GM12878 (cell line): ENCODE measurements around the gene S100A9. TPM values are rescaled to one million over a fixed set of nuclear protein-coding genes. Genes with fewer than 3 reads are reported as not detected.

ENCODE experiments used
- ATAC-seq: fragments of 200-7000 bp; cut with Tn5 transposase; 3 replicates; pipeline ENCODE4 v1.9.1; 2020; ENCODE audit warnings: mild to moderate bottlenecking, moderate library complexity
- BruUV-seq: library from RNA; stranded (reverse); fragments of 400-500 nt; replicated peaks from 2 replicates; lab custom pipeline; 2021; lab: Mats Ljungman, UMichigan
- CTCF ChIA-PET: fragments of 300-600 bp; sonication (Branson Sonifier 250); formaldehyde crosslinking; extraction: SDS; loops from one replicate; lab custom pipeline; 2021; ENCODE audit warnings: inconsistent platforms; lab: Yijun Ruan, JAX
- POLR2A ChIA-PET: fragments of 350-600 bp; formaldehyde crosslinking; extraction: SDS; loops from one replicate; lab custom pipeline; 2021; ENCODE audit warnings: inconsistent platforms; lab: Charles Lee
- RAD21 ChIA-PET: fragments of 300-600 bp; sonication (Branson Sonifier 250); formaldehyde crosslinking; loops from one replicate; lab custom pipeline; 2023; ENCODE audit warnings: antibody characterized with exemption; ENCODE audit not compliant: unreplicated experiment; lab: Charles Lee
- SMC1A ChIA-PET: fragments of 300-600 bp; sonication (Branson Sonifier 250); formaldehyde crosslinking; loops from one replicate; lab custom pipeline; 2023; ENCODE audit not compliant: unreplicated experiment, uncharacterized antibody; lab: Charles Lee
- DNase-seq: peaks from one replicate; pipeline ENCODE4 v3.0.0-alpha.2; 2011; ENCODE audit warnings: low read depth, low spot score
- FAIRE-seq: peaks from 3 replicates; lab custom pipeline; 2011; peaks lifted over from hg19 to GRCh38; lab: Jason Lieb, UNC
- H2AFZ ChIP-seq: 2 replicates; pipeline ENCODE4 v1.6.0; 2011; ENCODE audit warnings: low read depth, low read length, control low read depth; ENCODE audit not compliant: control insufficient read depth
- H3K27ac ChIP-seq: 2 replicates; pipeline ENCODE4 v1.5.1; 2011; ENCODE audit warnings: control low read depth; ENCODE audit not compliant: control insufficient read depth, insufficient read depth
- H3K27me3 ChIP-seq, 2 experiments: replicated peaks in 1 of 2; 2 replicates each; pipeline versions ENCODE4 v1.6.0 to v1.6.1; 2011; ENCODE audit warnings: low read length in 1 of 2; ENCODE audit not compliant: control insufficient read depth in 2 of 2, insufficient read depth in 2 of 2
- H3K36me3 ChIP-seq, 2 experiments: 2 replicates each; pipeline ENCODE4 v1.5.1; 2011; ENCODE audit warnings: low read length in 1 of 2; ENCODE audit not compliant: control insufficient read depth in 2 of 2, insufficient read depth in 2 of 2
- H3K4me1 ChIP-seq: 2 replicates; pipeline ENCODE4 v1.6.1; 2011; ENCODE audit warnings: mild to moderate bottlenecking, low read length, moderate library complexity, mixed read lengths; ENCODE audit not compliant: control insufficient read depth, insufficient read depth
- H3K4me2 ChIP-seq: 2 replicates; pipeline ENCODE4 v1.6.0; 2011; ENCODE audit warnings: control low read depth; ENCODE audit not compliant: control insufficient read depth, insufficient read depth
- H3K4me3 ChIP-seq: fragments of 200-600 bp; sonication (generic); 2 replicates; pipeline ENCODE4 v1.5.1; 2016
- H3K79me2 ChIP-seq: 2 replicates; pipeline ENCODE4 v1.6.0; 2011; ENCODE audit warnings: low read length; ENCODE audit not compliant: control insufficient read depth, insufficient read depth
- H3K9ac ChIP-seq: 2 replicates; pipeline ENCODE4 v1.8.0; 2011; ENCODE audit warnings: low read length, control low read depth, mixed read lengths; ENCODE audit not compliant: control insufficient read depth, insufficient read depth
- H3K9me3 ChIP-seq: replicated peaks from 3 replicates; pipeline ENCODE4 v1.5.1; 2011; ENCODE audit warnings: mild to moderate bottlenecking, low read length; ENCODE audit not compliant: control insufficient read depth, insufficient read depth
- H4K20me1 ChIP-seq: 2 replicates; pipeline ENCODE4 v1.6.0; 2011; ENCODE audit not compliant: control insufficient read depth, insufficient read depth
- CBX3 ChIP-seq: fragments of 200-600 bp; sonication (generic); IDR thresholded peaks from 2 replicates; pipeline ENCODE4 v1.6.1; 2016; ENCODE audit warnings: low read depth, borderline replicate concordance
- CTCF ChIP-seq, 3 experiments: IDR thresholded peaks in 2 of 3; conservative IDR thresholded peaks in 1 of 3; 2 replicates each; pipeline ENCODE4 v1.5.1; 2011; ENCODE audit warnings: low read depth in 3 of 3, low read length in 3 of 3, mild to moderate bottlenecking in 3 of 3, control low read depth in 2 of 3, moderate library complexity in 2 of 3, inconsistent platforms in 1 of 3, mixed read lengths in 1 of 3; ENCODE audit not compliant: control insufficient read depth in 2 of 3, insufficient read depth in 1 of 3; ENCODE audit errors: extremely low read depth in 1 of 3
- IRF3 ChIP-seq: fragments of 450-650 bp; IDR thresholded peaks from 2 replicates; pipeline ENCODE4 v1.6.1; 2014; ENCODE audit warnings: mild to moderate bottlenecking
- PBX3 ChIP-seq: IDR thresholded peaks from 2 replicates; pipeline ENCODE4 v1.6.1; 2011; ENCODE audit warnings: mild to moderate bottlenecking, low read depth, low read length, moderate library complexity; ENCODE audit not compliant: insufficient replicate concordance
- PKNOX1 ChIP-seq: fragments of 450-650 bp; IDR thresholded peaks from 2 replicates; pipeline ENCODE4 v1.6.1; 2016; ENCODE audit warnings: mild to moderate bottlenecking
- RAD21 ChIP-seq: IDR thresholded peaks from 2 replicates; pipeline ENCODE4 v1.6.1; 2011; ENCODE audit warnings: mild to moderate bottlenecking, low read depth, low read length, moderate library complexity; ENCODE audit not compliant: insufficient read depth
- SKIL ChIP-seq: fragments of 450-650 bp; IDR thresholded peaks from 2 replicates; pipeline ENCODE4 v1.6.1; 2017; ENCODE audit warnings: mild to moderate bottlenecking, low read depth, inconsistent platforms; ENCODE audit not compliant: poor library complexity, severe bottlenecking
- SMC3 ChIP-seq: IDR thresholded peaks from 2 replicates; pipeline ENCODE4 v1.6.1; 2011; ENCODE audit warnings: low read length, improper control_type of control experiment, borderline replicate concordance
- SPI1 ChIP-seq: IDR thresholded peaks from 2 replicates; pipeline ENCODE4 v1.6.1; 2011; ENCODE audit warnings: low read depth, mild to moderate bottlenecking, low read length, moderate library complexity, borderline replicate concordance; ENCODE audit not compliant: insufficient read depth
- YY1 ChIP-seq: IDR thresholded peaks from 2 replicates; pipeline ENCODE4 v1.6.1; 2011; ENCODE audit warnings: low read depth, mild to moderate bottlenecking, low read length
- WGBS: methylation state at CpG from one replicate; pipeline ENCODE4 v1.1.6; 2016; ENCODE audit warnings: low lambda C conversion rate; ENCODE audit not compliant: insufficient replicate concordance, insufficient coverage; ENCODE audit errors: missing lambda C conversion rate; 5-methylcytosine and 5-hydroxymethylcytosine counted together
- in situ Hi-C: fragments of 300-500 bp; cut with MboI; formaldehyde crosslinking; loops from 9 replicates; pipeline ENCODE4 v1.14.3; 2018; ENCODE audit warnings: mixed read lengths
- intact Hi-C: fragments of 100-400 bp; cut with micrococcal nuclease; formaldehyde crosslinking; loops from one replicate; pipeline ENCODE4 v1.14.2; 2022; ENCODE audit not compliant: unreplicated experiment
- polyA plus RNA-seq, 11 experiments: library from polyadenylated mRNA; depleted of rRNA in 4 of 11; unstranded in 6 of 11; stranded (reverse) in 5 of 11; fragments of >200 nt; fragmentation: Nextera tagmentation in 4 of 11; fragmentation: Illumina TruSeq in 1 of 11; extraction: Ambion mirVana in 4 of 11; extraction: Trizol in 1 of 11; gene quantifications; 1 replicate in 1 of 11; 2 replicates in 10 of 11; pipeline versions ENCODE4 v1.2.1 to v1.2.3, GENCODE V29; 2011 to 2016; ENCODE audit warnings: inconsistent platforms in 2 of 11, missing spikeins in 2 of 11, low read depth in 1 of 11
- total RNA-seq, 4 experiments: library from RNA; depleted of rRNA in 3 of 4; stranded (reverse); fragments of >200 nt in 3 of 4; fragmentation: Illumina TruSeq in 1 of 4; extraction: Trizol in 1 of 4; gene quantifications; 2 replicates each; pipeline versions ENCODE4 v1.2.1 to v1.2.3, GENCODE V29; 2013 to 2021

Gene S100A9
- total and polyA plus RNA-seq, 10 of the 15 experiments (the other 5 are each of a cell fraction or from before 2014, with no cell fraction given), result 0.22 to 1.7 (median 0.49) TPM; not detected in 3

GRCh38 chr1:153352523-153352922, 5.1 kb upstream of the S100A9 start:
- Histone ChIP-seq H3K9me3 (no peaks in the 10 kb centered on the region), H3K79me2 (no peaks in the 10 kb centered on the region), H3K4me1 (peaks cover 12% of the 10 kb centered on the region), H3K36me3 (no peaks in the 10 kb centered on the region), H3K4me3 (no peak overlapping the region), H3K27me3 (no peaks in the 10 kb centered on the region), H2AFZ (no peak overlapping the region), H3K4me2 (no peak overlapping the region)
- DNase-seq (no peak), FAIRE-seq (peak; percentile 68)
- 2% methylated on average over 4 of the region's 4 CpGs for WGBS
- ChIA-PET POLR2A (interaction anchor here (0.5 to 1.6 kb wide), 2 partner anchors 40 to 236 kb away, joined by 3 read pairs; partner anchors contain the start of gene PGLYRP3), SMC1A (interaction anchor here (0.6 to 6.2 kb wide), 19 partner anchors 9 to 1348 kb away, joined by 3 to 106 read pairs (median 4); partner anchors contain the start of gene PGLYRP3), CTCF (interaction anchor here (0.6 to 8.6 kb wide), 39 partner anchors 8 to 1017 kb away, joined by 3 to 326 read pairs (median 3); partner anchors contain the start of genes LORICRIN and PGLYRP3), RAD21 (interaction anchor here (0.6 to 8.4 kb wide), 8 partner anchors 9 to 380 kb away, joined by 3 to 94 read pairs (median 3); partner anchors contain the start of gene PGLYRP3)
- in situ Hi-C loops (loop anchor here (5.0 kb wide), 1 partner anchor 145 kb away; no protein-coding TSS in a partner anchor), intact Hi-C loops (loop anchor here (1.0 to 2.0 kb wide), 2 partner anchors 143 to 216 kb away; no protein-coding TSS in a partner anchor)
- no TSS peak for BruUV-seq
- TF ChIP-seq PBX3 (peak; percentile 31), RAD21 (peak; percentile 82), CBX3 (no peak), IRF3 (no peak), CTCF (IDR thresholded peaks at IDR 0.05 in 2 of 3, conservative IDR thresholded peaks at IDR 0.05 in 1 of 3; ENCODE audit: control insufficient read depth in 2 of 3, extremely low read depth in 1 of 3, insufficient read depth in 1 of 3, low read depth in 3 of 3, low read length in 3 of 3) (peak; percentile 80 to 88 (median 83)), YY1 (0 out of 2 replicates have a peak, but pooled peaks have one; percentile 31), SKIL (peak; percentile 22), SPI1 (peak; percentile 25; the same call in 1 of the 2 replicates), PKNOX1 (peak; percentile 86), SMC3 (peak; percentile 83)
- TF ChIP-seq, all 136 proteins: peak for 8
- Histone ChIP-seq H3K27ac (no peak overlapping the region), H3K9ac (no peak overlapping the region), H4K20me1 (no peaks in the 10 kb centered on the region)
- ATAC-seq, result peak; percentile 73
